Measurements from ENCODE around the gene LYZL1. TPM values are rescaled to one million over a fixed set of nuclear protein-coding genes. Genes with fewer than 3 reads are reported as not detected.
"Not testable (repeated sequence)": the region's sequence is repeated elsewhere in the genome, so short reads cannot be mapped to it uniquely, and the experiment has no call there.

The LYZL1 gene
- total RNA-seq, 3 donors from 2014 or later, result not detected

DNA sequence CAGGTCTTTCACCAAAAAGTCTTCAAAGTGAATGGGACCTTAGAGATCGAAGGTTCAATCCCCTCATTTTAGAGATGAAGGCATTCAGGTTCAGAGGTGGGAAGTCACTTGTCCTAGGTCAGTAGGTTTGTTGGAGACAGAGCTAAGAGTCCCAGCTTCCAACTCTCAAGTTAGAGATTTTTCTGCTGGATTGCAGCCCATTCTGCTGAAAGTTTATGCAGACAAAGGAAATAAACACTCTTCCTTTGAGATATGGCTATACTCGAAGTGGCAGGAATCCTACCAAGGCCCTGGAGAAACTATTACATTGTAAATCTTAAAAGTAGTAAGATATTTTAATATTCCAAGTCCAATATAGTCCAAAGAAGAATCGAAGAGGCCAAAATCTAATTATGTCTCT is 64.4 kb downstream of the LYZL1 start:
- intact Hi-C loops (cut with DNase I, micrococcal nuclease), result no loop called here
- DNase-seq (no peak), ATAC-seq (no peak)
- Histone ChIP-seq H3K4me3 (no peak overlapping the region), H3K4me1 (ENCODE audit: low read depth) (no peaks in the 10 kb centered on the region), H3K36me3 (ENCODE audit: low read depth) (no peaks in the 10 kb centered on the region), H3K9me3 (no peaks in the 10 kb centered on the region)
- TF ChIP-seq CTCF (IDR thresholded peaks at IDR 0.05), result no peak

GRCh38 chr10:29353887-29354561 is 65.2 kb downstream of the LYZL1 start:
- DNase-seq (no peak), ATAC-seq (no peak)
- no peak for TF ChIP-seq CTCF (IDR thresholded peaks at IDR 0.05)
- Histone ChIP-seq H3K4me3 (no peak overlapping the region), H3K9me3 (no peaks in the 10 kb centered on the region), H3K36me3 (ENCODE audit: low read depth) (no peaks in the 10 kb centered on the region), H3K4me1 (ENCODE audit: low read depth) (no peaks in the 10 kb centered on the region)
- intact Hi-C loops (cut with DNase I, micrococcal nuclease), result no loop called here

DNA sequence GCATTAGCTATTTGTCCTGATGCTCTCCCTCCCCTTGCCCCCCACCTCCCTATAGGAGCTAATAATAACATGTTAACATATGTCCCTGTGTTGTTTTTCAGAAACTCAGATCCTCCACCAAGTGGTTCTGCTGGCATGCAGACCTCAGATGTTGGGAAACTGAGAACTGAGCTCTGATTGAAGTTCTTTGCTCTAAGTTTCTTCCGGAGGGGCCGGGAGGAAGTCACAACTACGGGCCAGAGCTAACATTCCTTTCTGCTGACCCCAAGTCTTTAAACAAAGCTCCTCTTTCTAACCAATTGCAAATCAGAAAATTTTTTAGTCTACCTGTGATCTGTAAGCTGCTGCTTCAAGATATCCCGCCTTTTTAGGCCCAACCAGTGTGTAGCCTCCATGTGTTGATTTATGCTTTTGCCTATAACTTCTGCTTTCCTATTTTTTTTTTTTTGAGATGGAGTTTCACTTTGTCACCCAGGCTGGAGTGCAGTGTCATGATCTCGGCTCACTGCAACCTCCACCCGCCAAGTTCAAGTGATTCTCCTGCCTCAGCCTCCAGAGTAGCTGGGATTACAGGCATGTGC is 66.6 kb downstream of the LYZL1 start:
- intact Hi-C loops (cut with DNase I, micrococcal nuclease), result no loop called here
- no peak for DNase-seq
- no peak for ATAC-seq

DNA sequence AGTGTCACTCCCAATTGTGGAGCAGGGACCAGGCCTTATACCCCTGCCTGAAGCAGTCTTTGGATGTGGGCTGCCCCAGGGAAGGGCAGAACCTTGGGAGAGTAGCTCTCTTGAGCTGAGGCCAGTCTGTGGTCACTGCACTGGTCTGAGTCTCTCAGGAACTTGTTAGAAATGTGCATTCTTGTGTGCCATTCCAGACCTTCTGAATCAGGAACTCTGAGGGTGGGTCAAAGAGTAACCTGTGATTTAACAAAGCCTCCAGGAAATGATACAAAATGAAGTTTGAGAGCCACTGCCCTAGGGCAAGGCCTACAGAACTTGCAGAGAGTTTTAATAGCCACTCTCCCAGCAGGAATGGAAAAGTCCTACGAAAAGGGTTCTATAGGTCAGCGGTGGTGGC is 68.1 kb downstream of the LYZL1 start:
- DNase-seq (no peak), ATAC-seq (no peak)
- Histone ChIP-seq H3K4me3 (no peak overlapping the region), H3K9me3 (no peaks in the 10 kb centered on the region), H3K36me3 (ENCODE audit: low read depth) (no peaks in the 10 kb centered on the region), H3K4me1 (ENCODE audit: low read depth) (no peaks in the 10 kb centered on the region)
- intact Hi-C loops (cut with DNase I, micrococcal nuclease), result no loop called here
- no peak for TF ChIP-seq CTCF (IDR thresholded peaks at IDR 0.05)

More for the DNA sequence above, 66.6 kb downstream of the LYZL1 start:
- TF ChIP-seq CTCF (IDR thresholded peaks at IDR 0.05), result no peak
- H3K4me1 ChIP-seq (ENCODE audit: low read depth), result no peaks in the 10 kb centered on the region
- H3K9me3 ChIP-seq, result no peaks in the 10 kb centered on the region
- H3K4me3 ChIP-seq, result no peak overlapping the region
- H3K36me3 ChIP-seq (ENCODE audit: low read depth), result no peaks in the 10 kb centered on the region

DNA sequence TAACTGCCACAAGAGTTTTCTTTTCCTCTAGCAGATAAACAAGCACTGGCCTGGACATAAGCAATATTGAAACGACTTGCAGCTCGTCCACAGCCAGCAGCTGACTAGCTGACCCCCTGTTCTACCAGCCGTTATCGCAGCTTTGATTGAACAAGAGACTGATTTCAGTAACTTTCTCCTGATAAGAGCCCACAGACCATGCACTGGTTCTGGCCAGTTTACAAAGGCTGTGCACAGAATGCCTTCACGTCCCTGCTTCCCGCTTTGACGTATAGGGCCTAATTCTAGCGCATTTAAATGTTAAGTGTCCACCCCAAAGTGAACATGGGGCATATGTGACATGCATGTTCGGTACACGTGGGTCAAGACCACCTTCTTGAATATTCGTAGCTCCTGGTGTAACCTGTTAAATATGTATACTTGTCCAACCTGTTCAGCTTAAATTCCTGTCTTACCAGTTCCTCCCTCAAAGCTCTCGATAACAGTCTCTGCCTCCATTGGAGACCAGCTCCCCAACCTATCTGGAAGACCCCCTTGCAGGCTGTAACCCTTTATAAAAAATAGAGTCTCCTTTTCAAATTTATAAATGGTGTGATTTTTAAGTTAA is 69.2 kb downstream of the LYZL1 start:
- no peaks in the 10 kb centered on the region for H3K9me3 ChIP-seq
- intact Hi-C loops (cut with DNase I, micrococcal nuclease), result no loop called here
- no peak for ATAC-seq
- no peaks in the 10 kb centered on the region for H3K36me3 ChIP-seq (ENCODE audit: low read depth)
- no peak for DNase-seq
- TF ChIP-seq CTCF (IDR thresholded peaks at IDR 0.05), result no peak
- no peaks in the 10 kb centered on the region for H3K4me1 ChIP-seq (ENCODE audit: low read depth)
- H3K4me3 ChIP-seq, result no peak overlapping the region

DNA sequence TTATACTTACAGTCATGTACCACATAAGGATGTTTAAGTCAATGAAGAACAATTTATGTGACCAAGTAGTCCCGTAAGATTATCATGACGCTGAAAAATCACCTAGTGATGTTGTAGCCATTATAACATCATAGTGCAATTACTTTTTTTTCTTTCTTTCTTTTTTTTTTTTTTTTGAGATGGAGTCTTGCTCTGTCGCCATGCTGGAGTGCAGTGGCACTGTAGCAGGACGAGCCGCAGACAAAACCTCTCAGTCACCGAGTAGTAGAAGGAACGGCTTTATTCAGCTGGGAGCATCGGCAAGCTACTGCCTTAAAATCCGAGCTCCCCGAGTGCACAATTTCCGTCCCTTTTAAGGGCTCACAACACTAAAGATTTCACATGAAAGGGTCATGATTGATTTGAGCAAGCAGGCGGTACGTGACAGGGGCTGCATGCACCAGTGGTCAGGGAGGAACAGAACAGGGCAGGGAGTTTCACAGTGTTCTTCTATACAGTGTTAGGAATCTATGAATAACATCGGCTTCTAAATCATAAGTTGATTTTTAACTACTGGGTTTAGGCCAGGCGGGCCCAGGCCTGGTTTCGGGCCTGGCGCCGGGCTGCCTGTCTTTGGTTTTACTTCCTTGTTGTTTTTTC is 71.5 kb downstream of the LYZL1 start:
- DNase-seq; H3K4me1 ChIP-seq (ENCODE audit: low read depth); intact Hi-C loops (cut with DNase I, micrococcal nuclease); H3K4me3 ChIP-seq; H3K36me3 ChIP-seq (ENCODE audit: low read depth); ATAC-seq; H3K9me3 ChIP-seq: not testable (repeated sequence)

All from mucosa of descending colon (tissue), 3 donors.